Neural progenitor cell (in vitro differentiated cells): Measurements from ENCODE around the gene CDC25C. TPM values are rescaled to one million over a fixed set of nuclear protein-coding genes. Genes with fewer than 3 reads are reported as not detected.

Source experiments
- DNase-seq: peaks from one replicate; pipeline ENCODE4 v3.0.0-alpha.2; 2016; ENCODE audit warnings: low spot score
- H2AFZ ChIP-seq: fragments of 200-600 bp; sonication (generic); replicated peaks from 2 replicates; pipeline ENCODE4 v1.6.1; 2016; ENCODE audit warnings: antibody characterized with exemption
- H3F3A ChIP-seq: fragments of 200-600 bp; sonication (generic); 2 replicates; pipeline ENCODE4 v1.6.1; 2016; ENCODE audit warnings: antibody characterized with exemption, low read depth
- H3K27ac ChIP-seq: fragments of 200-600 bp; sonication (generic); 2 replicates; pipeline ENCODE4 v1.5.1; 2016; ENCODE audit warnings: mild to moderate bottlenecking
- H3K27me3 ChIP-seq: fragments of 200-600 bp; sonication (generic); 2 replicates; pipeline ENCODE4 v1.6.1; 2016; ENCODE audit warnings: mild to moderate bottlenecking, moderate library complexity
- H3K36me3 ChIP-seq: fragments of 200-600 bp; sonication (generic); 2 replicates; pipeline ENCODE4 v1.5.1; 2016
- H3K4me1 ChIP-seq: fragments of 200-600 bp; sonication (generic); 2 replicates; pipeline ENCODE4 v1.6.1; 2016; ENCODE audit warnings: mixed run types
- H3K4me2 ChIP-seq: fragments of 200-600 bp; sonication (generic); 2 replicates; pipeline ENCODE4 v1.6.1; 2016
- H3K4me3 ChIP-seq: fragments of 200-600 bp; sonication (generic); 2 replicates; pipeline ENCODE4 v1.5.1; 2016
- H3K79me2 ChIP-seq: fragments of 200-600 bp; sonication (generic); 2 replicates; pipeline ENCODE4 v1.6.1; 2016; ENCODE audit warnings: low read depth
- H3K9ac ChIP-seq: fragments of 200-600 bp; sonication (generic); 2 replicates; pipeline ENCODE4 v1.6.1; 2016
- H3K9me3 ChIP-seq: fragments of 200-600 bp; sonication (generic); 2 replicates; pipeline ENCODE4 v1.5.1; 2016; ENCODE audit warnings: low read depth
- H4K20me1 ChIP-seq: fragments of 200-600 bp; sonication (generic); 2 replicates; pipeline ENCODE4 v1.6.1; 2016; ENCODE audit warnings: low read depth
- H3K27ac Mint-ChIP-seq: 3 replicates; pipeline ENCODE4 v1.8.0; 2021; ENCODE audit warnings: mixed read lengths
- H3K27me3 Mint-ChIP-seq: 2 replicates; pipeline ENCODE4 v1.8.0; 2022; ENCODE audit warnings: low read depth, mild to moderate bottlenecking, inconsistent platforms, moderate library complexity, mixed read lengths; ENCODE audit not compliant: insufficient read depth
- H3K36me3 Mint-ChIP-seq: 3 replicates; pipeline ENCODE4 v1.8.0; 2021; ENCODE audit warnings: mixed read lengths
- H3K4me1 Mint-ChIP-seq: 3 replicates; pipeline ENCODE4 v1.8.0; 2021; ENCODE audit warnings: mixed read lengths
- H3K4me3 Mint-ChIP-seq: 3 replicates; pipeline ENCODE4 v1.8.0; 2021; ENCODE audit warnings: mild to moderate bottlenecking, moderate library complexity, mixed read lengths
- H3K9me3 Mint-ChIP-seq: 3 replicates; pipeline ENCODE4 v1.8.0; 2020; ENCODE audit warnings: mixed read lengths
- EZH2 ChIP-seq: fragments of 200-600 bp; sonication (generic); IDR thresholded peaks from 2 replicates; pipeline ENCODE4 v1.6.1; 2017; ENCODE audit warnings: antibody characterized with exemption, mild to moderate bottlenecking, moderate library complexity
- EZH2phosphoT487 ChIP-seq: fragments of 200-600 bp; sonication (generic); IDR thresholded peaks from 2 replicates; pipeline ENCODE4 v1.6.1; 2017; ENCODE audit warnings: antibody characterized with exemption
- total RNA-seq: library from RNA; depleted of rRNA; stranded (reverse); fragments of >200 nt; gene quantifications from 2 replicates; pipeline ENCODE4 v1.2.3, GENCODE V29; 2015; ENCODE audit warnings: low replicate concordance
- TF ChIP-seq, protein P1 (sequence below): fragments of 200-600 bp; sonication (generic); IDR thresholded peaks from 2 replicates; pipeline ENCODE4 v1.5.1; 2017; ENCODE audit warnings: antibody characterized with exemption, mild to moderate bottlenecking

Gene CDC25C
- total RNA-seq, 1 donor from 2014 or later: 48.6 TPM

- H3K27ac ChIP-seq: no peak overlapping the region
- no peaks in the 10 kb centered on the region for H4K20me1 ChIP-seq
- H3K27me3 ChIP-seq: peaks cover 24% of the 10 kb centered on the region
- no peak overlapping the region for H3K4me2 ChIP-seq
- Mint-ChIP-seq H3K4me1 (peaks cover 33% of the 10 kb centered on the region), H3K4me3 (peak overlapping the region; percentile 37), H3K36me3 (no peaks in the 10 kb centered on the region), H3K9me3 (no peaks in the 10 kb centered on the region), H3K27me3 (peaks cover 14% of the 10 kb centered on the region), H3K27ac (peak overlapping the region; percentile 88)
- H2AFZ ChIP-seq: no peak overlapping the region
- H3K9ac ChIP-seq: no peak overlapping the region
- H3K4me3 ChIP-seq: no peak overlapping the region
- H3K36me3 ChIP-seq: no peaks in the 10 kb centered on the region
- H3K79me2 ChIP-seq: no peaks in the 10 kb centered on the region
- H3F3A ChIP-seq: peaks cover 25% of the 10 kb centered on the region
- TF ChIP-seq, protein P1, sequence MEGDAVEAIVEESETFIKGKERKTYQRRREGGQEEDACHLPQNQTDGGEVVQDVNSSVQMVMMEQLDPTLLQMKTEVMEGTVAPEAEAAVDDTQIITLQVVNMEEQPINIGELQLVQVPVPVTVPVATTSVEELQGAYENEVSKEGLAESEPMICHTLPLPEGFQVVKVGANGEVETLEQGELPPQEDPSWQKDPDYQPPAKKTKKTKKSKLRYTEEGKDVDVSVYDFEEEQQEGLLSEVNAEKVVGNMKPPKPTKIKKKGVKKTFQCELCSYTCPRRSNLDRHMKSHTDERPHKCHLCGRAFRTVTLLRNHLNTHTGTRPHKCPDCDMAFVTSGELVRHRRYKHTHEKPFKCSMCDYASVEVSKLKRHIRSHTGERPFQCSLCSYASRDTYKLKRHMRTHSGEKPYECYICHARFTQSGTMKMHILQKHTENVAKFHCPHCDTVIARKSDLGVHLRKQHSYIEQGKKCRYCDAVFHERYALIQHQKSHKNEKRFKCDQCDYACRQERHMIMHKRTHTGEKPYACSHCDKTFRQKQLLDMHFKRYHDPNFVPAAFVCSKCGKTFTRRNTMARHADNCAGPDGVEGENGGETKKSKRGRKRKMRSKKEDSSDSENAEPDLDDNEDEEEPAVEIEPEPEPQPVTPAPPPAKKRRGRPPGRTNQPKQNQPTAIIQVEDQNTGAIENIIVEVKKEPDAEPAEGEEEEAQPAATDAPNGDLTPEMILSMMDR: no peak
- TF ChIP-seq EZH2 (no peak), EZH2phosphoT487 (no peak)
- H3K4me1 ChIP-seq: peaks cover 32% of the 10 kb centered on the region
- H3K9me3 ChIP-seq: no peaks in the 10 kb centered on the region
- no peak for DNase-seq
These were observed 85.3 kb downstream of the CDC25C start for GRCh38 chr5:138246334-138246733.

DNA sequence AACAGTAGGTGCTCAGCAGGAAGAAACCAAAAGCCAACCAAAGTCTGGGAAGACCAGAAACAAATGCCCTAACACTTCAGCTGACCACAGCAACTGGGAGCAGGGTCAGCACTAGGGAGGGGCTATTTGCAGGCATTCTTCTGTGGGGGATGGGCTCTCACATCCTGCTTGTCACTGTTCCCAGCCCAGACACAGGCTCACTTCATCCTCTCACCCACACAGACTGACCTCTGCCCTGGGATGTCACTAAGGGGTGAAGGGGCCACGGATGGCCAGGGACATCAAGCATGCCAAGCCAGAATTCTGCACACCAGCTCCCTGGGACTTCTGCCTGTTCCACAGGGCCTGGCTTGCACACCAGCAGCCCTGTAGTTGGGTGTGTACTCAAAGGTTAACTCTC, 85.9 kb downstream of the CDC25C start:
- H3K4me1 ChIP-seq: peaks cover 32% of the 10 kb centered on the region
- H3K27me3 ChIP-seq: peaks cover 30% of the 10 kb centered on the region
- no peak overlapping the region for H2AFZ ChIP-seq
- Mint-ChIP-seq H3K4me3 (no peak overlapping the region), H3K27ac (peak overlapping the region; percentile 57), H3K36me3 (no peaks in the 10 kb centered on the region), H3K4me1 (peaks cover 36% of the 10 kb centered on the region), H3K27me3 (peaks cover 20% of the 10 kb centered on the region), H3K9me3 (no peaks in the 10 kb centered on the region)
- H3K9ac ChIP-seq: no peak overlapping the region
- TF ChIP-seq, protein P1: no peak
- TF ChIP-seq EZH2phosphoT487 (no peak), EZH2 (no peak)
- H3K36me3 ChIP-seq: no peaks in the 10 kb centered on the region
- H3K4me3 ChIP-seq: no peak overlapping the region
- H4K20me1 ChIP-seq: no peaks in the 10 kb centered on the region
- no peak overlapping the region for H3K27ac ChIP-seq
- peak overlapping the region; percentile 63 for H3K4me2 ChIP-seq
- peaks cover 25% of the 10 kb centered on the region for H3F3A ChIP-seq
- peak; percentile 76 for DNase-seq
- H3K9me3 ChIP-seq: no peaks in the 10 kb centered on the region
- H3K79me2 ChIP-seq: no peaks in the 10 kb centered on the region

DNA sequence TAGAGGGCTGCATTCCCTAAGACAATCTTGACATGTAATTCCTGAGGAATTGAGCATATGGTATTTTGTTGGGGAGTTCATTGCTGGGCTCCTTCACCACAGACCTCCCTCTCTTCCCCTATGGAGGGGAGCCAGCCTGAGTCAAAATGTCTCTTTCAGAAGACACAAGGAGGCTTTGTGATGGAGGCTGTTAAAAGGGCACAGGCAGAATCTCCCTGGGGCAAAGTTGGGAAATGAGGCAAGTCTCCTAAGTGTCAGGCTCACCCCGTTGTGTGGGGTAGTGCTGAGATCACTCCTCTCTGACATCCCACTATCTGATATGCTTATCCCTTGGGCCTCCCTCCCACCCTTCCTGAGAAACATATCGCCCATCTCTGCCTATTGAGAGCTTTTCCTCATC, 87.8 kb downstream of the CDC25C start:
- no peaks in the 10 kb centered on the region for H3K9me3 Mint-ChIP-seq

More for the DNA sequence above, 87.8 kb downstream of the CDC25C start:
- Histone ChIP-seq H3K4me2 (peak overlapping the region; percentile 15), H3K27me3 (peaks cover 49% of the 10 kb centered on the region), H2AFZ (peak overlapping the region; percentile 48), H3K27ac (no peak overlapping the region), H3K9ac (no peak overlapping the region), H3K9me3 (no peaks in the 10 kb centered on the region), H3K36me3 (no peaks in the 10 kb centered on the region), H3F3A (peaks cover 25% of the 10 kb centered on the region), H3K4me3 (no peak overlapping the region), H4K20me1 (no peaks in the 10 kb centered on the region), H3K4me1 (peaks cover 32% of the 10 kb centered on the region), H3K79me2 (no peaks in the 10 kb centered on the region)
- no peak for DNase-seq
- Mint-ChIP-seq H3K36me3 (no peaks in the 10 kb centered on the region), H3K27me3 (peaks cover 26% of the 10 kb centered on the region), H3K27ac (no peak overlapping the region), H3K4me1 (peaks cover 36% of the 10 kb centered on the region), H3K4me3 (no peak overlapping the region)
- TF ChIP-seq EZH2phosphoT487 (no peak), EZH2 (no peak)
- TF ChIP-seq, protein P1: no peak
